CD8-positive, alpha-beta memory T cell (primary cell): ENCODE results near the gene SAP130. TPM values are rescaled to one million over a fixed set of nuclear protein-coding genes. Genes with fewer than 3 reads are reported as not detected.
A peak's percentile ranks its signal among the peaks of the same experiment; 100 is the strongest.
"Not testable (repeated sequence)": the region's sequence is repeated elsewhere in the genome, so short reads cannot be mapped to it uniquely, and the experiment has no call there.

ENCODE experiments used
- CTCF ChIA-PET: fragments of 350-600 bp; sonication (Branson Sonifier 250); formaldehyde crosslinking; loops from one replicate; lab custom pipeline; 2021; ENCODE audit warnings: antibody characterized with exemption; lab: Charles Lee
- POLR2A ChIA-PET: fragments of 350-600 bp; sonication (Branson Sonifier 250); formaldehyde crosslinking; loops from one replicate; lab custom pipeline; 2021; ENCODE audit warnings: antibody characterized with exemption; lab: Charles Lee
- DNase-seq, 5 donors: peaks; one replicate each; pipeline versions ENCODE4 v3.0.0 to v3.0.0-alpha.2; 2020 to 2022; ENCODE audit warnings: mixed read lengths in 1 of 5
- H3K27ac ChIP-seq: one replicate; pipeline ENCODE4 v1.7.0; 2013; ENCODE audit warnings: low read depth, mild to moderate bottlenecking, low read length, moderate library complexity
- H3K27me3 ChIP-seq: 2 replicates; pipeline ENCODE4 v1.7.0; 2013; ENCODE audit warnings: low read length, mild to moderate bottlenecking; ENCODE audit not compliant: insufficient read depth, poor library complexity, severe bottlenecking
- H3K36me3 ChIP-seq: 2 replicates; pipeline ENCODE4 v1.7.0; 2013; ENCODE audit warnings: mild to moderate bottlenecking, low read length, moderate library complexity; ENCODE audit not compliant: insufficient read depth
- H3K4me1 ChIP-seq: 2 replicates; pipeline ENCODE4 v1.7.0; 2013; ENCODE audit warnings: mild to moderate bottlenecking, low read length, moderate library complexity; ENCODE audit not compliant: insufficient read depth
- H3K4me3 ChIP-seq: 2 replicates; pipeline ENCODE4 v1.7.0; 2013; ENCODE audit warnings: mild to moderate bottlenecking, low read length
- H3K9me3 ChIP-seq: 2 replicates; pipeline ENCODE4 v1.7.0; 2013; ENCODE audit warnings: mild to moderate bottlenecking, low read length
- H3K27ac Mint-ChIP-seq, 8 donors: one replicate each; pipeline ENCODE4 v1.8.0; 2020 to 2021; ENCODE audit warnings: mixed read lengths in 8 of 8, mild to moderate bottlenecking in 6 of 8, inconsistent platforms in 3 of 8, moderate library complexity in 3 of 8
- H3K27me3 Mint-ChIP-seq, 2 donors: one replicate each; pipeline ENCODE4 v1.8.0; 2020 to 2021; ENCODE audit warnings: mixed read lengths in 2 of 2, mild to moderate bottlenecking in 1 of 2, moderate library complexity in 1 of 2
- H3K36me3 Mint-ChIP-seq, 3 donors: one replicate each; pipeline ENCODE4 v1.8.0; 2020 to 2021; ENCODE audit warnings: mixed read lengths in 3 of 3, inconsistent platforms in 1 of 3, mild to moderate bottlenecking in 1 of 3
- H3K4me1 Mint-ChIP-seq, 3 donors: one replicate each; pipeline ENCODE4 v1.8.0; 2020 to 2021; ENCODE audit warnings: mixed read lengths in 3 of 3, inconsistent platforms in 1 of 3, mild to moderate bottlenecking in 1 of 3
- H3K4me3 Mint-ChIP-seq, 7 donors: one replicate each; pipeline ENCODE4 v1.8.0; 2020 to 2021; ENCODE audit warnings: mixed read lengths in 7 of 7, mild to moderate bottlenecking in 6 of 7, moderate library complexity in 4 of 7, inconsistent platforms in 2 of 7
- H3K9me3 Mint-ChIP-seq, 5 donors: one replicate each; pipeline ENCODE4 v1.8.0; 2020 to 2022; ENCODE audit warnings: mixed read lengths in 5 of 5, mild to moderate bottlenecking in 3 of 5, moderate library complexity in 2 of 5, inconsistent platforms in 1 of 5
- polyA plus RNA-seq: library from polyadenylated mRNA; unstranded; fragments of 300-500 nt; fragmentation: Illumina TruSeq; gene quantifications from one replicate; pipeline ENCODE4 v1.2.3, GENCODE V29; 2021
- total RNA-seq, 2 experiments: library from RNA; stranded (reverse); gene quantifications; one replicate each; pipeline ENCODE4 v1.2.3, GENCODE V29; 2021

The SAP130 gene
- total and polyA plus RNA-seq, 3 experiments from 2014 or later, result 10.6 to 22.9 (median 22.3) TPM

- Mint-ChIP-seq H3K4me1 (no peaks in the 10 kb centered on the region), H3K27me3 (peaks cover 0 to 5% of the 10 kb centered on the region in 2 donors), H3K36me3 (no peaks in the 10 kb centered on the region), H3K27ac (peak overlapping the region in 1 of 8 donors; percentile 22), H3K4me3 (no peak overlapping the region), H3K9me3 (peaks cover 0 to 2% (median 0%) of the 10 kb centered on the region in 5 donors)
- ChIA-PET POLR2A (no interaction called here), CTCF (no interaction called here)
- Histone ChIP-seq H3K27ac (no peak overlapping the region), H3K27me3 (no peaks in the 10 kb centered on the region), H3K36me3 (no peaks in the 10 kb centered on the region), H3K9me3 (no peaks in the 10 kb centered on the region), H3K4me1 (no peaks in the 10 kb centered on the region), H3K4me3 (no peak overlapping the region)
- no peak for DNase-seq
These were observed 113.9 kb downstream of the SAP130 start for GRCh38 chr2:127913808-127914457.

- no peak for DNase-seq
- Mint-ChIP-seq H3K36me3 (no peaks in the 10 kb centered on the region), H3K27ac (no peak overlapping the region), H3K4me1 (no peaks in the 10 kb centered on the region), H3K9me3 (peaks cover 0 to 2% (median 0%) of the 10 kb centered on the region in 5 donors), H3K4me3 (no peak overlapping the region), H3K27me3 (peaks cover 0 to 11% of the 10 kb centered on the region in 2 donors)
- Histone ChIP-seq H3K4me3 (no peak overlapping the region), H3K36me3 (no peaks in the 10 kb centered on the region), H3K9me3 (no peaks in the 10 kb centered on the region), H3K27ac (no peak overlapping the region), H3K27me3 (no peaks in the 10 kb centered on the region), H3K4me1 (no peaks in the 10 kb centered on the region)
- CTCF ChIA-PET, result no interaction called here
- POLR2A ChIA-PET, result no interaction called here
These were observed 116.1 kb downstream of the SAP130 start for GRCh38 chr2:127911737-127912136.

GRCh38 chr2:127910415-127910814 lies 117.4 kb downstream of the SAP130 start:
- H3K36me3 Mint-ChIP-seq, result no peaks in the 10 kb centered on the region
- no peak for DNase-seq
- ChIA-PET POLR2A (no interaction called here), CTCF (no interaction called here)
- Histone ChIP-seq H3K27me3 (no peaks in the 10 kb centered on the region), H3K9me3 (no peaks in the 10 kb centered on the region), H3K4me1 (no peaks in the 10 kb centered on the region), H3K27ac (no peak overlapping the region), H3K4me3 (no peak overlapping the region), H3K36me3 (no peaks in the 10 kb centered on the region)
- H3K27me3 Mint-ChIP-seq, result peaks cover 0 to 21% of the 10 kb centered on the region in 2 donors
- no peak overlapping the region for H3K4me3 Mint-ChIP-seq
- H3K9me3 Mint-ChIP-seq, result peaks cover 0 to 2% (median 0%) of the 10 kb centered on the region in 5 donors
- H3K4me1 Mint-ChIP-seq, result no peaks in the 10 kb centered on the region
- H3K27ac Mint-ChIP-seq, result no peak overlapping the region

GRCh38 chr2:127909019-127909418 lies 118.8 kb downstream of the SAP130 start:
- POLR2A ChIA-PET, result no interaction called here
- Histone ChIP-seq H3K4me3 (no peak overlapping the region), H3K27me3 (no peaks in the 10 kb centered on the region), H3K9me3 (no peaks in the 10 kb centered on the region), H3K4me1 (no peaks in the 10 kb centered on the region), H3K36me3 (no peaks in the 10 kb centered on the region), H3K27ac (no peak overlapping the region)
- Mint-ChIP-seq H3K36me3 (no peaks in the 10 kb centered on the region), H3K4me3 (no peak overlapping the region), H3K9me3 (peaks cover 0 to 2% (median 0%) of the 10 kb centered on the region in 5 donors), H3K27ac (no peak overlapping the region), H3K4me1 (no peaks in the 10 kb centered on the region), H3K27me3 (peaks cover 3 to 26% of the 10 kb centered on the region in 2 donors)
- CTCF ChIA-PET, result interaction anchor here (1.5 kb wide), 1 partner anchor 10 kb away, joined by 3 read pairs; no protein-coding TSS in a partner anchor
- DNase-seq, result no peak

GRCh38 chr2:127907733-127908400 lies 120.0 kb downstream of the SAP130 start:
- DNase-seq, H3K9me3 ChIP-seq, H3K4me1 ChIP-seq, H3K36me3 ChIP-seq, H3K4me3 Mint-ChIP-seq, H3K27ac Mint-ChIP-seq, POLR2A ChIA-PET, H3K27me3 ChIP-seq, H3K9me3 Mint-ChIP-seq, H3K4me1 Mint-ChIP-seq, H3K36me3 Mint-ChIP-seq, H3K4me3 ChIP-seq, H3K27ac ChIP-seq: not testable (repeated sequence)
- peaks cover 4 to 30% of the 10 kb centered on the region in 2 donors for H3K27me3 Mint-ChIP-seq
- CTCF ChIA-PET, result interaction anchor here (0.7 to 1.5 kb wide), 2 partner anchors 11 to 90 kb away, joined by 3 to 4 read pairs; no protein-coding TSS in a partner anchor

- no peak for DNase-seq
- Histone ChIP-seq H3K27me3 (no peaks in the 10 kb centered on the region), H3K27ac (no peak overlapping the region), H3K4me3 (no peak overlapping the region), H3K36me3 (no peaks in the 10 kb centered on the region), H3K9me3 (no peaks in the 10 kb centered on the region), H3K4me1 (no peaks in the 10 kb centered on the region)
- Mint-ChIP-seq H3K4me1 (no peaks in the 10 kb centered on the region), H3K27ac (no peak overlapping the region), H3K4me3 (no peak overlapping the region), H3K27me3 (peaks cover 4 to 30% of the 10 kb centered on the region in 2 donors), H3K9me3 (peaks cover 0 to 2% (median 0%) of the 10 kb centered on the region in 5 donors), H3K36me3 (no peaks in the 10 kb centered on the region)
- ChIA-PET CTCF (interaction anchor here (0.6 kb wide), 1 partner anchor 1921 kb away, joined by 3 read pairs; no protein-coding TSS in a partner anchor), POLR2A (no interaction called here)
These were observed 121.5 kb downstream of the SAP130 start for GRCh38 chr2:127906206-127906926.

- no peaks in the 10 kb centered on the region for H3K4me1 ChIP-seq
- POLR2A ChIA-PET, result no interaction called here
- CTCF ChIA-PET, result no interaction called here
- no peaks in the 10 kb centered on the region for H3K9me3 ChIP-seq
- no peak for DNase-seq
- H3K27ac ChIP-seq, result no peak overlapping the region
- Mint-ChIP-seq H3K9me3 (no peaks in the 10 kb centered on the region), H3K27me3 (peaks cover 4 to 30% of the 10 kb centered on the region in 2 donors), H3K36me3 (no peaks in the 10 kb centered on the region), H3K4me1 (no peaks in the 10 kb centered on the region), H3K27ac (no peak overlapping the region), H3K4me3 (no peak overlapping the region)
- H3K4me3 ChIP-seq, result no peak overlapping the region
- no peaks in the 10 kb centered on the region for H3K27me3 ChIP-seq
- no peaks in the 10 kb centered on the region for H3K36me3 ChIP-seq
These were observed 126.4 kb downstream of the SAP130 start for GRCh38 chr2:127901339-127902056.
